A673 (cell line): ENCODE data around the gene MTG2. TPM values are rescaled to one million over a fixed set of nuclear protein-coding genes. Genes with fewer than 3 reads are reported as not detected.

Experiments
- BruUV-seq: library from RNA; stranded (reverse); fragments of 400-500 nt; replicated peaks from 2 replicates; lab custom pipeline; 2021; lab: Mats Ljungman, UMichigan
- CTCF ChIA-PET: fragments of 300-600 bp; sonication (Branson Sonifier 250); formaldehyde crosslinking; loops from one replicate; lab custom pipeline; 2022; ENCODE audit warnings: antibody characterized with exemption; lab: Charles Lee
- POLR2A ChIA-PET: fragments of 300-600 bp; sonication (Branson Sonifier 250); formaldehyde crosslinking; loops from one replicate; lab custom pipeline; 2022; ENCODE audit warnings: antibody characterized with exemption; ENCODE audit not compliant: low non-redundant PET; lab: Charles Lee
- DNase-seq: peaks from one replicate; pipeline ENCODE4 v3.0.0-alpha.2; 2015; ENCODE audit warnings: low spot score
- H3K27ac ChIP-seq: fragments of 200-600 bp; sonication (generic); 2 replicates; pipeline ENCODE4 v1.5.1; 2016; ENCODE audit warnings: mixed run types, low read depth, mild to moderate bottlenecking, mixed read lengths, antibody characterized with exemption, low read length; ENCODE audit not compliant: poor library complexity, severe bottlenecking
- H3K27me3 ChIP-seq: fragments of 200-600 bp; sonication (generic); replicated peaks from 2 replicates; pipeline ENCODE4 v1.6.1; 2017; ENCODE audit warnings: mixed run types, low read depth, mild to moderate bottlenecking, mixed read lengths, antibody characterized with exemption, low read length; ENCODE audit not compliant: insufficient read depth, poor library complexity
- H3K36me3 ChIP-seq: fragments of 200-600 bp; sonication (generic); 2 replicates; pipeline ENCODE4 v1.6.1; 2016; ENCODE audit warnings: mixed run types, mild to moderate bottlenecking, mixed read lengths, antibody characterized with exemption, low read length; ENCODE audit not compliant: insufficient read depth, poor library complexity, severe bottlenecking
- H3K4me1 ChIP-seq: fragments of 200-600 bp; sonication (generic); 2 replicates; pipeline ENCODE4 v1.6.1; 2017; ENCODE audit warnings: mixed run types, mild to moderate bottlenecking, mixed read lengths, antibody characterized with exemption, low read length; ENCODE audit not compliant: insufficient read depth, poor library complexity, severe bottlenecking
- H3K4me3 ChIP-seq: fragments of 200-600 bp; sonication (generic); 2 replicates; pipeline ENCODE4 v1.5.1; 2016; ENCODE audit warnings: low read depth, mixed run types, mild to moderate bottlenecking, mixed read lengths, low read length; ENCODE audit not compliant: poor library complexity, severe bottlenecking
- H3K9me3 ChIP-seq: fragments of 200-600 bp; sonication (generic); 2 replicates; pipeline ENCODE4 v1.6.1; 2016; ENCODE audit warnings: mixed run types, low read depth, mild to moderate bottlenecking, mixed read lengths, antibody characterized with exemption, low read length; ENCODE audit not compliant: poor library complexity, severe bottlenecking
- CTCF ChIP-seq: fragments of 300-800, 200-600 bp; sonication (generic); conservative IDR thresholded peaks from 2 replicates; pipeline ENCODE4 v1.5.1; 2017; ENCODE audit warnings: low read depth, mild to moderate bottlenecking, antibody characterized with exemption, low read length, moderate library complexity, mixed read lengths
- EZH2 ChIP-seq: fragments of 200-600 bp; sonication (generic); IDR thresholded peaks from 2 replicates; pipeline ENCODE4 v1.6.1; 2017; ENCODE audit warnings: borderline replicate concordance, low read depth, mild to moderate bottlenecking, mixed read lengths, antibody characterized with exemption, low read length; ENCODE audit not compliant: poor library complexity, severe bottlenecking
- intact Hi-C: fragments of 100-400 bp; cut with micrococcal nuclease; formaldehyde crosslinking; loops from one replicate; pipeline ENCODE4 v1.10.0; 2022; ENCODE audit not compliant: unreplicated experiment
- total RNA-seq: library from RNA; stranded (reverse); gene quantifications from 2 replicates; pipeline ENCODE4 v1.2.3, GENCODE V29; 2021

The MTG2 gene
- total RNA-seq, 1 experiment from 2014 or later: 40.9 TPM

DNA sequence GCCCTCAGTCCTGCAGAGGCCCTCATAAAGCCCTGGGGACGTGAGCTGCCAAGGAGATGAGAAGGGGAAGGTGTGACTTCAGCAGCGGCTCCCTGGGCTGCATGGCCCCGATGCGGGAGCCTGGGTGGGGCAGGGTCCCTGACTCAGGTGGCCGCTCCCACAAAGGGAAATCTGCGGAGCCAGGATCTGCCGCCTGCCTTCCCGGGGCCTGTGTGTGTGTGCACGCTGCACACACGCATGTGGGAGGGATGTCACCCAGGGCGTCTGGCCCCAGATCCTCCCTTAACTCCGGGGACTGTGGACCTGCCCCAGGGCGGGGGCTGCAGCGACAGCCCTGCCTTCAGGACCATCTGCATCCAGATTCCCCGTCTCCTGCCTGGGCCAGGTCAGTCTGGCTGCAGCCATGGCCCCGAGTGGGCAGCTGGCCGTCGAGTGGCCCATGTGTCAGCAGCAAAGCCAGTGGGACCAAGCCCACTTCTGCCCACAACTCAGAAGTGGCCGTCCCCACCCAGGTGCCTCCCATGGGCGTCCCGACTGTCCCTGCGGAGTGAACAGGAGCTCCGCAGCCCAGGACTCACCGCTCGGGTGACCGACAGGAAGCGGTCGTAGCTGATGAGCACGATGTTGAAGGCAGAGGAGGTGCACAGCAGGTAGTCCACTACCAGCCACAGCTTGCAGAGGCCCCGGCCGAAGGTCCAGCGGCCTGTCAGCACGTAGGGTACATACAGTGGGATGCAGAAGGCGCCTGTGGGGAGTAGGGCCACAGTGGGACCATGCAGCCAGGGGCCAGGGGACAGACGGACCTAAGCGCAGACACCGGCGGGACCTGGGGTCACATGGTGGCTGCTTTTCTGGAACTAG is 35.3 kb downstream of the MTG2 start:
- ChIA-PET CTCF (no interaction called here), POLR2A (no interaction called here)
- DNase-seq: no peak
- H3K27ac ChIP-seq: no peak overlapping the region
- intact Hi-C loops: no loop called here
- H3K9me3 ChIP-seq: no peaks in the 10 kb centered on the region
- H3K4me3 ChIP-seq: no peak overlapping the region
- no peak for TF ChIP-seq CTCF
- TF ChIP-seq EZH2: no peak
- peaks cover 5% of the 10 kb centered on the region for H3K4me1 ChIP-seq
- BruUV-seq: no TSS peak
- peaks cover 87% of the 10 kb centered on the region for H3K27me3 ChIP-seq
- no peaks in the 10 kb centered on the region for H3K36me3 ChIP-seq

DNA sequence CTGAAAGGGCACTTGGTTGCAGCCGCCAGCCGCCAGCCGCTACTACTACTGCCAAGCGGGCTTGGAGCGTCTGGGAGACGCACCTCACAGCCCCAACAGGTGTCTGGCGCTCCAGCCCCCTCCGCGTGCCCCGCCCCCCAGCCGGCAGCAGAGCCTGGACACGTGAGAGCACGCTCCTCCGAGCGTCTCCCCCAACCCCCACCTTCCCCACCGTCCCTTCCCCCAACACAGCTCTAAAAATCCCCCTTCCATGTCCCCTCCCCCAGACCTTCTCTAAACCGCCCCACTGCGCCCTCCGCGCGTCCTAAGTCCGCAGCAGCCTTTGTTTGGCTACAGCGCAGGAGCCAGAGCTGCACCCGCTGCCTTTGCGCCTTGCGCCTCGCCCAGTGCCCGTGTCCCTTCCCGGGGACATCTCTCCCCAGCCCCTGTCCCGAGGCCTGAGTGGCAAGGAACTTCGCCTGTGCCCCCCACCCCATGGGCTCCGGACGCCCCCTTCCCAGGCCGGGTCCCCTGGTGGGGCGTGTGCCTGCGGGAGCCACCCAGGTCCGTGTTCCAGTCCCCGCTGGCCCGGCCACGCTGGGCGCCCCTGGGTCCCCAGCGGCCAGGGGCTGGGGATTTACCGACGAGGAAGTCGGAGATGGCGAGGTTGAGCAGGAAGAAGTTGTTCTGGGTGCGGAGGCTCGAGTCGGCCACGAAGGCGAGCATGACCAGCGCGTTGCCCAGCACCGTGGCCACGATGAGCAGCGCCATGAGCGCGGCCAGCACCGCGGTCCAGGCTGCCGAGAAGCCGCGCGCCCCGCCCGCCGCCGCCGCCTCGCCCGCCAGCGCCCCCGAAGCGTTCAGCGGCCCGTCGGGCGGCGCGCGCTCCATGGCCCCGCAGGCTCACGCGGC is 36.5 kb downstream of the MTG2 start:
- no TSS peak for BruUV-seq
- H3K36me3 ChIP-seq: no peaks in the 10 kb centered on the region
- TF ChIP-seq EZH2 (peak; percentile 85), CTCF (no peak)
- H3K4me3 ChIP-seq: no peak overlapping the region
- CTCF ChIA-PET: no interaction called here
- peaks cover 94% of the 10 kb centered on the region for H3K27me3 ChIP-seq
- POLR2A ChIA-PET: no interaction called here
- peaks cover 5% of the 10 kb centered on the region for H3K4me1 ChIP-seq
- H3K9me3 ChIP-seq: no peaks in the 10 kb centered on the region
- DNase-seq: no peak
- no peak overlapping the region for H3K27ac ChIP-seq
- intact Hi-C loops: no loop called here

DNA sequence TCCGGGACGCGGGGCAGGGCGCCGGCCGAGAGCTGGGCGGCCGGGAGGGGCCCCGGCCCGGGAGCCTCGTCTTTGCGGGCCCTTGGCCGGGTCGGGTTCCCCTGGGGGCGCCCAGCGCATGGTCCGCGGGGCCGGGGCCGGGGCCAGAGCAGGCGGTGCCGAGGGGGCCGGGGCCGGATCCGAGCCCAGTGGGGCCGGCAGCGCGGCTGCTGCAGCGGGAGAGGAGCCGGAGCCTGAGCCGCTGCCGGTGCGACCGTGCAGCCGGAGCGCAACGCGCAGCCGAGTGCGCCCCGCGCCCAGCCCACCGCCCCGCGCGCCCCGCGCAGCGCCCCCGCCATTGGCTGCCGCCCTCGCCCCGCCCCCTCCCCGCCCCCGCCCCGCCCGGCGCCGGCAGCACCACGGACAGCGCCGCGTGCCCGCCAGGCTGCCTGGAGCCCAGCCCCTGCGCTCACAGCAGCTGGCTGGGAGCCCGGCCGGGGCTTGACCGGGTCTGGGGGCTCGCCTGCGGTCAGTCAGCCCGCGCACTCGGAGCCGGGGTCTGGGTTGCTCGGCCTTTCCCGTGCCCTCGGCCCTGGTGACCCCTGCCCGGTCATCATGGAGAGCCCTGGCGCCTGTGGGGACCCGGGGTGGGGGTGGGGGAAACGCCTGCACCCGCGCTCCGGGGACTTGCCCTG is 37.3 kb downstream of the MTG2 start, which contains the start of gene HRH3:
TSS of gene HRH3 (minus strand) at position 287 of the 674 bp plus-strand sequence. CDS start 308 bp downstream, outside the sequence.
- DNase-seq: peak; percentile 60
- H3K27ac ChIP-seq: no peak within 1 kb of the TSS
- no peaks in the 10 kb centered on the region for H3K9me3 ChIP-seq
- intact Hi-C loops: no loop called here
- TF ChIP-seq EZH2 (no peak), CTCF (no peak)
- ChIA-PET POLR2A (no interaction called here), CTCF (no interaction called here)
- no peak within 1 kb of the TSS for H3K4me3 ChIP-seq
- no TSS peak for BruUV-seq
- no peaks in the 10 kb centered on the region for H3K36me3 ChIP-seq
- peaks cover 94% of the 10 kb centered on the region for H3K27me3 ChIP-seq
- H3K4me1 ChIP-seq: peaks cover 5% of the 10 kb centered on the region
